Measurements from ENCODE around the gene SCART1. TPM values are rescaled to one million over a fixed set of nuclear protein-coding genes. Genes with fewer than 3 reads are reported as not detected.

The SCART1 gene
- total RNA-seq, 2 donors from 2014 or later = 3.9 to 11.2 TPM

DNA sequence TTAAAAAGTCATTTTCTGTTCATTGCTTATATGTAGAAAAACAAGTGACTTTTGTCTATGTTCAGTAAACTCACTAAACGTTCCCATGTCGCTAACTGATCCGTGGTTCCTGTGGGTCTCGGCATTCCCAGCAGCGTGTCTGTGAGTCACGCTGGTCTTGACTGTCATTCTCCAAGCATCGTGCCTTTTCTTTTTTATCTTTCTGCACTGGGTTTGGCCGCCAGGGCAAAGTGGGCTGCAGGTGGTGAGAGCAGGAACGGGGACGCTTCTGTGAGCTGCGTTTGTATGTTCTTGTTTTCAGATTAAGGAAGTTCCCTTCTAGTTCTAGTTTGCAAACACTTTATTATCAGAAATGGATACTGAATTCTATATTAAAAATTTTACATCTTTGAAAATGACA lies 6.8 kb upstream of the SCART1 start:
- no peak for ATAC-seq
- intact Hi-C loops (cut with DNase I) = no loop called here

DNA sequence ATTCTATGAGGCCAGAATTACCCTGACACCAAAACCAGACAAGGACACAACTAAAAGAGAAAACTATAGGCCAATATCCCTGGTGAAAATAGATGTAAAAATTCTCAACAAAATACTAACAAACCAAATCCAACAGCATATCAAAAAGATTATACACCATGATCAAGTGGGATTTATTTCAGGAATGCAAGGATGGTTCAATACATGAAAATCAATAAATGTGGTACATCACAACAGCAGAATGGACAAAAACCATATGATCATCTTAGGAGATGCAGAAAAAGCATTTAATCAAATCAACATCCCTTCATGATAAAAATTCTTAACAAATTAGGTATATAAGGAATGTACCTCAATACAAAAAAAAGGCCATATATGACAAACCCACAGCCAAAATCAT lies 5.6 kb upstream of the SCART1 start:
- Histone ChIP-seq H3K27me3 (no peaks in the 10 kb centered on the region), H3K27ac (no peak overlapping the region), H3K4me1 (no peaks in the 10 kb centered on the region), H3K4me3 (no peak overlapping the region), H3K9me3 (peaks cover 0 to 11% (median 0%) of the 10 kb centered on the region in 3 donors), H3K36me3 (replicated peaks in 1 of 2; ENCODE audit: insufficient read depth in 1 of 2, low read depth in 2 of 2) (no peaks in the 10 kb centered on the region)
- DNase-seq (no peak), ATAC-seq (no peak)
- intact Hi-C loops (cut with DNase I) = no loop called here
- TF ChIP-seq POLR2A (IDR thresholded peaks at IDR 0.05) = no peak
- TF ChIP-seq, protein P1, sequence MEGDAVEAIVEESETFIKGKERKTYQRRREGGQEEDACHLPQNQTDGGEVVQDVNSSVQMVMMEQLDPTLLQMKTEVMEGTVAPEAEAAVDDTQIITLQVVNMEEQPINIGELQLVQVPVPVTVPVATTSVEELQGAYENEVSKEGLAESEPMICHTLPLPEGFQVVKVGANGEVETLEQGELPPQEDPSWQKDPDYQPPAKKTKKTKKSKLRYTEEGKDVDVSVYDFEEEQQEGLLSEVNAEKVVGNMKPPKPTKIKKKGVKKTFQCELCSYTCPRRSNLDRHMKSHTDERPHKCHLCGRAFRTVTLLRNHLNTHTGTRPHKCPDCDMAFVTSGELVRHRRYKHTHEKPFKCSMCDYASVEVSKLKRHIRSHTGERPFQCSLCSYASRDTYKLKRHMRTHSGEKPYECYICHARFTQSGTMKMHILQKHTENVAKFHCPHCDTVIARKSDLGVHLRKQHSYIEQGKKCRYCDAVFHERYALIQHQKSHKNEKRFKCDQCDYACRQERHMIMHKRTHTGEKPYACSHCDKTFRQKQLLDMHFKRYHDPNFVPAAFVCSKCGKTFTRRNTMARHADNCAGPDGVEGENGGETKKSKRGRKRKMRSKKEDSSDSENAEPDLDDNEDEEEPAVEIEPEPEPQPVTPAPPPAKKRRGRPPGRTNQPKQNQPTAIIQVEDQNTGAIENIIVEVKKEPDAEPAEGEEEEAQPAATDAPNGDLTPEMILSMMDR (IDR thresholded peaks at IDR 0.05) = no peak

More for the DNA sequence above, 6.8 kb upstream of the SCART1 start:
- no peaks in the 10 kb centered on the region for H3K4me1 ChIP-seq
- no peak overlapping the region for H3K4me3 ChIP-seq
- H3K36me3 ChIP-seq (replicated peaks in 1 of 2; ENCODE audit: insufficient read depth in 1 of 2, low read depth in 2 of 2) = no peaks in the 10 kb centered on the region
- peaks cover 0 to 11% (median 0%) of the 10 kb centered on the region in 3 donors for H3K9me3 ChIP-seq
- whole genome bisulfite sequencing, 2 donors = 87 to 92% methylated on average over 11 of the region's 11 CpGs
- H3K27me3 ChIP-seq = no peaks in the 10 kb centered on the region
- no peak overlapping the region for H3K27ac ChIP-seq
- TF ChIP-seq, protein P1 (IDR thresholded peaks at IDR 0.05) = no peak
- TF ChIP-seq POLR2A (IDR thresholded peaks at IDR 0.05) = no peak
- no peak for DNase-seq

DNA sequence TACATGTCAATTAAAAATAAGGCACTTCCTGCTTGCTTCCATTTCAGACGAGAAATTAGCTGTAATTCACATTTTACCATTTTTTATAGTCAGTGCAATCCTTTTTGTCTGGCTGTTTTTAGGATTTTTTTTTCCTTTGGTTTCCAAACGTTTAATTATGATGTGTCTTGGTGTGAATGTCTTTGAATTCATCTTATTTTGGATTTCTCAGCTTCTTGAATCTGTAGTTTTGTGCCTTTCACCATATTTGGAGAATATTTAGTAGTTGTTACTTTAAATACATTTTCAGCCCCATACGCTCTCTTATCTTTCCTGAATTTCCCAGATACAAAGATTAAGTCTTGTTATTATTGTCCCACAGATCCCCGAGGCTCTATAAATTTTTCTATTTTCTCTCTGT lies 2.4 kb upstream of the SCART1 start:
- TF ChIP-seq, protein P1 (IDR thresholded peaks at IDR 0.05) = no peak
- TF ChIP-seq POLR2A (IDR thresholded peaks at IDR 0.05) = no peak
- no peak for DNase-seq
- no peaks in the 10 kb centered on the region for H3K36me3 ChIP-seq (replicated peaks in 1 of 2; ENCODE audit: insufficient read depth in 1 of 2, low read depth in 2 of 2)
- 68 to 72% methylated on average over 4 of the region's 4 CpGs for WGBS, 2 donors
- ATAC-seq = no peak
- no peaks in the 10 kb centered on the region for H3K27me3 ChIP-seq
- no peaks in the 10 kb centered on the region for H3K4me1 ChIP-seq
- no peak overlapping the region for H3K27ac ChIP-seq
- peaks cover 0 to 11% (median 0%) of the 10 kb centered on the region in 3 donors for H3K9me3 ChIP-seq
- no peak overlapping the region for H3K4me3 ChIP-seq
- intact Hi-C loops (cut with DNase I) = no loop called here

DNA sequence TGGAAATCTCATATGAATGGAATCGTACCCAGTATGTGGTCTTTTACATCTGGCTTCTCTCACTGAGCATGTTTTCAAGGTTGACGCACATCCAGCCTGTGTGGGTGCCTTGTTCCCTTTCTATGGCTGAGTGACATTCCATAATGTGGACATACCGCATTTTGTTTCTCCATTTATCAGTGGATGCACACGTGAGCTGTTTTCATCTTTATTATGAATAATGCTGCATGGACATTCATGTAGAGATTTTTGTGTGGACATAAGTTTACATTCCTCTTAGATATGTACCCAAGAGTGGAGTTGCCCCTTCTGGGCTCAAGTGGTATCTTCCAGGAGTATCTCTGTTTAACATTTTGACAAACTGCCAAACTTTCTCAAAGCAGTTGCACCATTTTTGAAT lies 1.3 kb upstream of the SCART1 start:
- Histone ChIP-seq H3K4me1 (no peaks in the 10 kb centered on the region), H3K27ac (no peak overlapping the region), H3K9me3 (peaks cover 0 to 9% (median 0%) of the 10 kb centered on the region in 3 donors), H3K36me3 (replicated peaks in 1 of 2; ENCODE audit: insufficient read depth in 1 of 2, low read depth in 2 of 2) (no peaks in the 10 kb centered on the region), H3K4me3 (no peak overlapping the region), H3K27me3 (no peaks in the 10 kb centered on the region)
- DNase-seq (no peak), ATAC-seq (no peak)
- TF ChIP-seq, protein P1 (IDR thresholded peaks at IDR 0.05) = no peak
- no peak for TF ChIP-seq POLR2A (IDR thresholded peaks at IDR 0.05)
- intact Hi-C loops (cut with DNase I) = no loop called here
- 89 to 93% methylated on average over 4 of the region's 4 CpGs for WGBS, 2 donors

DNA sequence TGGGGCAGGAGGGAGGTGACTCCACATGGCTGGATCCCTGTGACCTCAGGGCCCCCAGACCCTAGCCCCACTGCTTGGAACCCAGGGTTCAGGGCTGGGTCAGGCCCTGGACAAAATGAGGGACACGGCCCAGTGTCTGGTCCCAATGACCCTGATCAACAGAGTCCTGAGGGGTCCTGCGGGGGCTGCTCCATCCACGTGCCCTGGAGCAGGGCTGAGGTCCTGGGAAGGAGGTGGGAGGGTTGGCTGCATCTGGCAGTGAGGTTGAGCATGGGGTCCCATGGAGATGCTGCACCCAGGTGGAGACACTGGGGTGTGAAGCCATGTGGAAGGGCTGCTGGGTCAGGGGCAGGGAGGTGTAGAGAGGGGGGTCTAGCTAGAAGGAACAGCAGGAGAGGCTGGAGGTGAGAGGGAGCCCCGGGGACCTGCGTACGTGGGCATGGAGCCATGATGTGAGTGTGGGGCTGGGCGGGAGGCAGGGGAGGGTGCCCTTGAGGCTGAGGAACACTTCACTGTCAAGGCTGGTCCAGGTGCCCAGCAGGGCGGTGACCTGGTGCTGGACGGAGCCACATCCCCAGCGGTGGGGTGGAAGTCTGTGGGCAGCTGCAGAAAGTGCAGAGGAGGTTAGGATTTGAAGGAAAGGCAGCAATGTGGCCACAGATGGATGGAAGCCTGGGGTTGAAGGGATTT lies 604 bp downstream of the SCART1 start:
- Histone ChIP-seq H3K27me3 (no peaks in the 10 kb centered on the region), H3K4me1 (no peaks in the 10 kb centered on the region), H3K9me3 (no peaks in the 10 kb centered on the region), H3K4me3 (no peak overlapping the region), H3K36me3 (replicated peaks in 1 of 2; ENCODE audit: insufficient read depth in 1 of 2, low read depth in 2 of 2) (no peaks in the 10 kb centered on the region), H3K27ac (no peak overlapping the region)
- WGBS, 2 donors = 82 to 92% methylated on average over 7 to 10 of the region's 10 CpGs
- ATAC-seq = no peak
- DNase-seq = no peak
- TF ChIP-seq POLR2A (IDR thresholded peaks at IDR 0.05) = no peak
- TF ChIP-seq, protein P1 (IDR thresholded peaks at IDR 0.05) = no peak
- intact Hi-C loops (cut with DNase I) = no loop called here

Data from body of pancreas (tissue), 4 donors.